IPS-18c (cell line): Measurements from ENCODE around the gene PRR23E.

Experiments used
- H3K4me3 ChIP-seq: 2 replicates; pipeline ENCODE4 v1.7.0; 2013; ENCODE audit warnings: low read depth, mild to moderate bottlenecking, low read length, moderate library complexity; ENCODE audit not compliant: insufficient read depth
- H3K9me3 ChIP-seq: one replicate; pipeline ENCODE4 v1.6.1; 2013; ENCODE audit warnings: mild to moderate bottlenecking, low read length, moderate library complexity; ENCODE audit not compliant: control insufficient read depth, insufficient read depth

Gene PRR23E

GRCh38 chr3:127192576-127193232, at the start of gene PRR23E:
PRR23E (plus strand) TSS chr3:127193131; CDS start chr3:127196686, 3,555 bp downstream.
- Histone ChIP-seq H3K4me3 (no peak within 1 kb of the TSS), H3K9me3 (peaks cover 2% of the 10 kb centered on the region)

- no peak overlapping the region for H3K4me3 ChIP-seq
- peaks cover 4% of the 10 kb centered on the region for H3K9me3 ChIP-seq
These were observed 49.8 kb upstream of the PRR23E start for GRCh38 chr3:127143172-127143571.

- Histone ChIP-seq H3K9me3 (peaks cover 2% of the 10 kb centered on the region), H3K4me3 (no peak overlapping the region)
These were observed 48.3 kb upstream of the PRR23E start for GRCh38 chr3:127144631-127145030.

- peaks cover 2% of the 10 kb centered on the region for H3K9me3 ChIP-seq
These were observed 47.7 kb upstream of the PRR23E start for GRCh38 chr3:127145266-127145665.

GRCh38 chr3:127147291-127147885, 45.5 kb upstream of the PRR23E start:
- Histone ChIP-seq H3K4me3 (no peak overlapping the region), H3K9me3 (peaks cover 2% of the 10 kb centered on the region)

More at GRCh38 chr3:127145266-127145665, 47.7 kb upstream of the PRR23E start:
- H3K4me3 ChIP-seq: no peak overlapping the region

GRCh38 chr3:127149621-127150310, 43.2 kb upstream of the PRR23E start:
- H3K9me3 ChIP-seq: no peaks in the 10 kb centered on the region
- H3K4me3 ChIP-seq: no peak overlapping the region

GRCh38 chr3:127150513-127151250, 42.2 kb upstream of the PRR23E start:
- H3K9me3 ChIP-seq: no peaks in the 10 kb centered on the region

GRCh38 chr3:127151251-127151564, 41.7 kb upstream of the PRR23E start:
- no peaks in the 10 kb centered on the region for H3K9me3 ChIP-seq
- H3K4me3 ChIP-seq: no peak overlapping the region

More at GRCh38 chr3:127150513-127151250, 42.2 kb upstream of the PRR23E start:
- H3K4me3 ChIP-seq: no peak overlapping the region

- H3K9me3 ChIP-seq: no peaks in the 10 kb centered on the region
- no peak overlapping the region for H3K4me3 ChIP-seq
These were observed 40.8 kb upstream of the PRR23E start for GRCh38 chr3:127151992-127152650.

- H3K9me3 ChIP-seq: no peaks in the 10 kb centered on the region
- H3K4me3 ChIP-seq: no peak overlapping the region
These were observed 40.0 kb upstream of the PRR23E start for GRCh38 chr3:127152684-127153505.

- Histone ChIP-seq H3K4me3 (no peak overlapping the region), H3K9me3 (no peaks in the 10 kb centered on the region)
These were observed 39.5 kb upstream of the PRR23E start for GRCh38 chr3:127153506-127153815.

GRCh38 chr3:127156338-127157050, 36.4 kb upstream of the PRR23E start:
- Histone ChIP-seq H3K4me3 (no peak overlapping the region), H3K9me3 (no peaks in the 10 kb centered on the region)

- H3K9me3 ChIP-seq: no peaks in the 10 kb centered on the region
- no peak overlapping the region for H3K4me3 ChIP-seq
These were observed 35.6 kb upstream of the PRR23E start for GRCh38 chr3:127157171-127157828.

GRCh38 chr3:127158614-127159229, 34.2 kb upstream of the PRR23E start:
- no peaks in the 10 kb centered on the region for H3K9me3 ChIP-seq
- no peak overlapping the region for H3K4me3 ChIP-seq

GRCh38 chr3:127159543-127159942, 33.4 kb upstream of the PRR23E start:
- Histone ChIP-seq H3K4me3 (no peak overlapping the region), H3K9me3 (no peaks in the 10 kb centered on the region)
